HL-60 (cell line): ENCODE data around the gene PGBD1.
A peak's percentile ranks its signal among the peaks of the same experiment; 100 is the strongest.

ENCODE experiments used
- DNase-seq, 2 experiments: peaks; one replicate each; pipeline ENCODE4 v3.0.0-alpha.2; 2010 to 2020; ENCODE audit warnings: low read depth in 1 of 2, low spot score in 1 of 2
- H3K27ac ChIP-seq: fragments of 250-450 bp; sonication (Bioruptor Pico); replicated peaks from 2 replicates; pipeline ENCODE4 v1.5.1; 2020; ENCODE audit warnings: mild to moderate bottlenecking, moderate library complexity
- H3K27me3 ChIP-seq: fragments of 250-450 bp; sonication (Bioruptor Pico); 2 replicates; pipeline ENCODE4 v1.5.1; 2021; ENCODE audit warnings: mild to moderate bottlenecking, moderate library complexity; ENCODE audit not compliant: insufficient read depth, poor library complexity, severe bottlenecking
- H3K4me3 ChIP-seq: replicated peaks from 2 replicates; pipeline ENCODE4 v1.5.1; 2011; ENCODE audit warnings: mild to moderate bottlenecking, control low read depth, low read length; ENCODE audit not compliant: insufficient read depth
- CTCF ChIP-seq: IDR thresholded peaks from one replicate; pipeline ENCODE4 v1.5.1; 2011; ENCODE audit warnings: low read length, control low read depth, inconsistent platforms; ENCODE audit not compliant: insufficient read depth
- GABPA ChIP-seq: IDR thresholded peaks from 2 replicates; pipeline ENCODE4 v1.6.1; 2012; ENCODE audit warnings: low read depth
- POLR2AphosphoS5 ChIP-seq: IDR thresholded peaks from 2 replicates; pipeline ENCODE4 v1.6.1; 2012; ENCODE audit warnings: low read depth
- REST ChIP-seq: IDR thresholded peaks from 2 replicates; pipeline ENCODE4 v1.6.1; 2012; ENCODE audit warnings: low read depth; ENCODE audit not compliant: insufficient replicate concordance
- SPI1 ChIP-seq: IDR thresholded peaks from 2 replicates; pipeline ENCODE4 v1.6.1; 2012; ENCODE audit warnings: low read depth, mild to moderate bottlenecking, borderline replicate concordance

Gene PGBD1

GRCh38 chr6:28267695-28268059, 13.7 kb upstream of the PGBD1 start:
- no peaks in the 10 kb centered on the region for H3K27me3 ChIP-seq
- TF ChIP-seq GABPA = no peak
- TF ChIP-seq SPI1 = no peak
- TF ChIP-seq REST = no peak
- no peak for TF ChIP-seq CTCF
- no peak for TF ChIP-seq POLR2AphosphoS5
- no peak for DNase-seq
- H3K27ac ChIP-seq = peak overlapping the region; percentile 87
- H3K4me3 ChIP-seq = peak overlapping the region; percentile 80

- no peak for DNase-seq
- H3K27ac ChIP-seq = no peak overlapping the region
- TF ChIP-seq POLR2AphosphoS5 (no peak), GABPA (no peak), SPI1 (no peak), REST (no peak), CTCF (no peak)
- no peak overlapping the region for H3K4me3 ChIP-seq
- no peaks in the 10 kb centered on the region for H3K27me3 ChIP-seq
Measured at GRCh38 chr6:28269492-28269891, 11.9 kb upstream of the PGBD1 start.

GRCh38 chr6:28274888-28275287, 6.5 kb upstream of the PGBD1 start:
- H3K4me3 ChIP-seq = no peak overlapping the region
- no peak for TF ChIP-seq REST
- no peak for TF ChIP-seq CTCF
- TF ChIP-seq POLR2AphosphoS5 = no peak
- TF ChIP-seq SPI1 = no peak
- no peak for TF ChIP-seq GABPA
- no peak for DNase-seq
- H3K27ac ChIP-seq = no peak overlapping the region
- no peaks in the 10 kb centered on the region for H3K27me3 ChIP-seq
